Inflammatory macrophage treated with lipopolysaccharide for 4 hours (primary cell): ENCODE data around the gene MT1X.
"Not testable (repeated sequence)": the region's sequence is repeated elsewhere in the genome, so short reads cannot be mapped to it uniquely, and the experiment has no call there.

ENCODE experiments used
- DNase-seq: peaks from one replicate; pipeline ENCODE4 v3.0.0-alpha.2; 2020

Gene MT1X

GRCh38 chr16:56657555-56658326 is 24.5 kb upstream of the MT1X start, which contains the start of gene MT1F:
MT1F (plus strand) TSS chr16:56657959; CDS start chr16:56658059, 100 bp downstream.
- DNase-seq, result peak; percentile 84

- DNase-seq, result no peak
These were observed 23.9 kb upstream of the MT1X start for GRCh38 chr16:56658327-56658875.

GRCh38 chr16:56662357-56663354 is 19.6 kb upstream of the MT1X start:
- DNase-seq, result no peak

GRCh38 chr16:56664506-56664905 is 17.8 kb upstream of the MT1X start:
- DNase-seq, result no peak

- not testable (repeated sequence) for DNase-seq
These were observed 16.7 kb upstream of the MT1X start for GRCh38 chr16:56665286-56666261.

GRCh38 chr16:56667581-56668571 is 14.4 kb upstream of the MT1X start, which contains the start of gene MT1G:
MT1G (minus strand) TSS chr16:56668065; CDS start chr16:56667993, 72 bp downstream.
- DNase-seq, result peak; percentile 79

- no peak for DNase-seq
These were observed 13.0 kb upstream of the MT1X start, which contains the start of gene MT1H for GRCh38 chr16:56669005-56669839. MT1H (plus strand) TSS chr16:56669814; CDS start chr16:56669885, 71 bp downstream.

- peak; percentile 56 for DNase-seq
These were observed 12.2 kb upstream of the MT1X start for GRCh38 chr16:56669840-56670619.

- no peak for DNase-seq
These were observed 11.7 kb upstream of the MT1X start for GRCh38 chr16:56670620-56670934.

- peak; percentile 63 for DNase-seq
These were observed 10.6 kb upstream of the MT1X start for GRCh38 chr16:56671691-56672090.

- DNase-seq, result not testable (repeated sequence)
These were observed 10.1 kb upstream of the MT1X start for GRCh38 chr16:56672171-56672570.

- no peak for DNase-seq
These were observed 9.3 kb upstream of the MT1X start for GRCh38 chr16:56672761-56673536.

GRCh38 chr16:56673921-56674320 is 8.3 kb upstream of the MT1X start:
- DNase-seq, result peak; percentile 55

GRCh38 chr16:56674570-56674969 is 7.7 kb upstream of the MT1X start:
- not testable (repeated sequence) for DNase-seq

- no peak for DNase-seq
These were observed 6.5 kb upstream of the MT1X start for GRCh38 chr16:56675685-56676210.

- no peak for DNase-seq
These were observed 4.8 kb upstream of the MT1X start for GRCh38 chr16:56677474-56677873.

- no peak for DNase-seq
These were observed 3.1 kb upstream of the MT1X start for GRCh38 chr16:56679078-56679730.
